Esophagus muscularis mucosa (tissue), 4 donors: ENCODE data around the gene SPATA18. TPM values are rescaled to one million over a fixed set of nuclear protein-coding genes. Genes with fewer than 3 reads are reported as not detected.
A peak's percentile ranks its signal among the peaks of the same experiment; 100 is the strongest.

Experiments used
- DNase-seq: peaks from one replicate; pipeline ENCODE4 v3.0.0-alpha.2; 2017; ENCODE audit errors: extremely low spot score
- H3K27ac ChIP-seq, 4 donors: fragments of 200-600 bp; sonication (generic); replicated peaks in 1 of 4; 1 replicate in 3 of 4; 2 replicates in 1 of 4; pipeline ENCODE4 v1.5.1; 2016 to 2019; ENCODE audit warnings: mild to moderate bottlenecking in 1 of 4
- H3K27me3 ChIP-seq, 4 donors: fragments of 200-600 bp; sonication (generic); one replicate each; pipeline versions ENCODE4 v1.5.1 to v1.6.0; 2016 to 2019
- H3K36me3 ChIP-seq, 4 donors: fragments of 200-600 bp; sonication (generic); one replicate each; pipeline ENCODE4 v1.5.1; 2016 to 2019
- H3K4me1 ChIP-seq, 4 donors: fragments of 200-600 bp; sonication (generic); one replicate each; pipeline ENCODE4 v1.5.1; 2016 to 2019
- H3K4me3 ChIP-seq, 4 donors: fragments of 200-600 bp; sonication (generic); 1 replicate in 2 of 4; 2 replicates in 2 of 4; pipeline ENCODE4 v1.5.1; 2016 to 2019; ENCODE audit warnings: mild to moderate bottlenecking in 4 of 4, moderate library complexity in 1 of 4
- H3K9me3 ChIP-seq, 4 donors: fragments of 200-600 bp; sonication (generic); 1 replicate in 3 of 4; 2 replicates in 1 of 4; pipeline ENCODE4 v1.5.1; 2016 to 2019
- EP300 ChIP-seq: sonication (generic); formaldehyde crosslinking; IDR thresholded peaks from one replicate; pipeline ENCODE4 v1.6.1; 2017; ENCODE audit warnings: antibody characterized with exemption
- POLR2A ChIP-seq: fragments of 450-650 bp; IDR thresholded peaks from one replicate; pipeline ENCODE4 v1.6.1; 2017; ENCODE audit warnings: antibody characterized with exemption, moderate library complexity, mild to moderate bottlenecking, low read depth
- POLR2AphosphoS5 ChIP-seq, 2 donors: sonication (generic); formaldehyde crosslinking; IDR thresholded peaks; one replicate each; pipeline ENCODE4 v1.6.1; 2017; ENCODE audit warnings: antibody characterized with exemption in 2 of 2
- WGBS: methylation state at CpG from one replicate; pipeline ENCODE4 v1.1.5; 2018; 5-methylcytosine and 5-hydroxymethylcytosine counted together
- intact Hi-C: fragments of 100-400 bp; cut with DNase I; formaldehyde crosslinking; loops from one replicate; pipeline ENCODE4 v1.15.1; 2023
- total RNA-seq, 4 donors: library from RNA; depleted of rRNA; stranded (reverse); fragments of >200 nt; gene quantifications; one replicate each; pipeline versions ENCODE4 v1.1.0 to v1.2.1, GENCODE V29; 2016
- TF ChIP-seq, protein P1 (sequence below), 3 experiments: fragments of 200-600 bp in 2 of 3; fragments of 450-650 bp in 1 of 3; sonication (generic) in 2 of 3; IDR thresholded peaks; one replicate each; pipeline ENCODE4 v1.5.1; 2017 to 2019; ENCODE audit warnings: antibody characterized with exemption in 3 of 3, mild to moderate bottlenecking in 2 of 3, moderate library complexity in 1 of 3

SPATA18 gene
- total RNA-seq, 4 donors from 2014 or later: 3.2 to 7.5 (median 5.4) TPM

DNA sequence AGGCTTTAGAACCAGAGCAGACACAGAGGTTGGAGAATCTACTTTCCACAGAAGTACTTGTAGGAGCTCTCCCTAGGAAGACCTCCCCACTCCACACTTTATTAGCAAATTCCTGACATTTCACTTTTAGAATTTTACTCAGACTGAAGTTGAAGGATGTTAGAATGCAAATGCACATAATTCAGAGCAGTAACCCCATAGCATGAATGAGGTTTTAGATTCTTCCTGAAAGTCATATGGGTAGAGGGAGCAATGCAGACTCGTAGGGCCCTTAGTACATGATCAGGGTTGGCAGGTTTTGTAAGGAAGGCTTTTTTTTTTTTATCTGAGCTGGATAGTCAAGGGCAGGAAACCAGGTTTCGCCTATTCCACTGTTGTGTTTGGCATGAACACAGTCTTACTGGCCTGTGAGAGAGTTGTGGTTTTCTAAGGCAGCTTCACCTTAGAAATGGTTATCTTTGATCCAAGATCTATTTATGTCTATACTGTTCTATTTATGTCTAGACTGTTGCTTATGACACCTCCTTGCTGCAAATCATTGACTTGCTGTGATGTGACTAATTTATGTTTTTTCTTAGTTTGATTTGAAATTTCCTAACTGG, 48.9 kb downstream of the SPATA18 start:
- intact Hi-C loops: loop anchor here (10.0 kb wide), 1 partner anchor 885 kb away; no protein-coding TSS in a partner anchor
- H3K27me3 ChIP-seq: no peaks in the 10 kb centered on the region
- H3K4me3 ChIP-seq: no peak overlapping the region
- no peaks in the 10 kb centered on the region for H3K9me3 ChIP-seq
- DNase-seq: no peak
- TF ChIP-seq EP300 (no peak), POLR2AphosphoS5 (IDR thresholded peaks at IDR 0.05) (no peak), POLR2A (no peak)
- TF ChIP-seq, protein P1, sequence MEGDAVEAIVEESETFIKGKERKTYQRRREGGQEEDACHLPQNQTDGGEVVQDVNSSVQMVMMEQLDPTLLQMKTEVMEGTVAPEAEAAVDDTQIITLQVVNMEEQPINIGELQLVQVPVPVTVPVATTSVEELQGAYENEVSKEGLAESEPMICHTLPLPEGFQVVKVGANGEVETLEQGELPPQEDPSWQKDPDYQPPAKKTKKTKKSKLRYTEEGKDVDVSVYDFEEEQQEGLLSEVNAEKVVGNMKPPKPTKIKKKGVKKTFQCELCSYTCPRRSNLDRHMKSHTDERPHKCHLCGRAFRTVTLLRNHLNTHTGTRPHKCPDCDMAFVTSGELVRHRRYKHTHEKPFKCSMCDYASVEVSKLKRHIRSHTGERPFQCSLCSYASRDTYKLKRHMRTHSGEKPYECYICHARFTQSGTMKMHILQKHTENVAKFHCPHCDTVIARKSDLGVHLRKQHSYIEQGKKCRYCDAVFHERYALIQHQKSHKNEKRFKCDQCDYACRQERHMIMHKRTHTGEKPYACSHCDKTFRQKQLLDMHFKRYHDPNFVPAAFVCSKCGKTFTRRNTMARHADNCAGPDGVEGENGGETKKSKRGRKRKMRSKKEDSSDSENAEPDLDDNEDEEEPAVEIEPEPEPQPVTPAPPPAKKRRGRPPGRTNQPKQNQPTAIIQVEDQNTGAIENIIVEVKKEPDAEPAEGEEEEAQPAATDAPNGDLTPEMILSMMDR (IDR thresholded peaks at IDR 0.05): no peak
- H3K36me3 ChIP-seq: no peaks in the 10 kb centered on the region
- H3K27ac ChIP-seq: no peak overlapping the region
- 43% methylated on average over 2 of the region's 2 CpGs for WGBS
- peaks cover 0 to 5% (median 1%) of the 10 kb centered on the region in 4 donors for H3K4me1 ChIP-seq

DNA sequence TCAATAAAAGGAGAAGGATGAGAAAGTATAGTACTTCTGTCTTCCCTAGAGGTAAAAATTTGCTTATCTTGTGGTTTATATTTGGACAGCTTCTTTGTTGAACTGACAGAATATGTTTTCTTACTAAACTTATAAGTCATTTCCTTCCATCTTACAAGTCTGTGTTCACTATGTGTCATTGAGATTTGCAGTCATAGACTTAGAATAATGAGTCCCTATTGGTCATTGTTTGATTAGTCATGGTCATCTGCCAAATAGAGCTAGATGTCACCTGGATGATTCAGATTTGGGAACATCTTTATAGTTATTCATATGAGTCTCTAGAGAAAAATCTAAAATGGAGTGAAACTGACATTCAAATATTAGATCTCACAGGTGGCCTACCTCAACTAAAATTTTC, 51.5 kb downstream of the SPATA18 start:
- no peak for TF ChIP-seq POLR2A
- TF ChIP-seq, protein P1 (IDR thresholded peaks at IDR 0.05): no peak
- TF ChIP-seq POLR2AphosphoS5 (IDR thresholded peaks at IDR 0.05): no peak
- no peak for TF ChIP-seq EP300
- intact Hi-C loops: loop anchor here (10.0 kb wide), 1 partner anchor 882 kb away; no protein-coding TSS in a partner anchor
- Histone ChIP-seq H3K27ac (no peak overlapping the region), H3K9me3 (no peaks in the 10 kb centered on the region), H3K4me1 (peaks cover 0 to 5% (median 1%) of the 10 kb centered on the region in 4 donors), H3K36me3 (no peaks in the 10 kb centered on the region), H3K27me3 (no peaks in the 10 kb centered on the region), H3K4me3 (no peak overlapping the region)
- DNase-seq: no peak

DNA sequence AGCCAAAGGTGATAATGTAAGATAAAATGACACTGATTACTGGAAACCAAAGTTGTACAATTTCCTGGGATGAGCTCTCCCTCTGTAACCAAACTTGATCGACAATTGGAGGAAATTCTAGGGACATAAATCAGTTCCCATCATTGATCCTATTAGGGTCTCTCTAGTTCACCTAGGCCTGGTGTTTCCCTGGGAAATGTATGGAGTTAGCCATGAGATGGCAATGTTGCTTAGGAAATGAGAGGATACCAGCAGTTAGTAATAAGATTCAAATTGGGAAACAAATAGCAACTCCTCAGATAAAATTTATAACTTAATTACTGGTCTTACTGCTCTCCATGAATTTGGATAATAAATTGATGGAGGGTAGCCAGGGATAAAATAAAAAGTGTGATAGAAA, 52.2 kb downstream of the SPATA18 start:
- intact Hi-C loops: loop anchor here (10.0 kb wide), 1 partner anchor 881 kb away; no protein-coding TSS in a partner anchor
- H3K36me3 ChIP-seq: no peaks in the 10 kb centered on the region

DNA sequence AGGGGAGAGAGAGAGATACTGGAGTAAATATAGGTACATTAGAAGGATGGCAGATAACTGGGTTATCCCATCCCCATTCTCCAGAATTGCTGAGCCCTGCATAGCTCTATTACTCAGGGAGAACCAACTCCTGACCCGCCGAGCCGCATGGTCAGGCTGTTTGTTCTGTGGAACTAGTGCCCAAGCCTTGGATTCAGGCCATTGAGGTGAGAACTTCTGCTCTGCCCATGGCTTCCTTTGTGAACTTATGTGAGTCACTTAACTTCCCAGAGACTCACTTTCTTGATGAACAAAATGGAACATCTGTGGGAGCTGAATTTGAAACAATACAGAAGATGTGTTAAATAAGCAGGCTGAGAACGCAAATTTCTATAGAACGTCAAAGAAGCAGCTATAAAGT, 54.2 kb downstream of the SPATA18 start:
- H3K27me3 ChIP-seq: no peaks in the 10 kb centered on the region
- no peaks in the 10 kb centered on the region for H3K4me1 ChIP-seq
- intact Hi-C loops: loop anchor here (10.0 kb wide), 1 partner anchor 880 kb away; no protein-coding TSS in a partner anchor
- no peak overlapping the region for H3K27ac ChIP-seq
- no peaks in the 10 kb centered on the region for H3K36me3 ChIP-seq
- no peaks in the 10 kb centered on the region for H3K9me3 ChIP-seq
- TF ChIP-seq POLR2AphosphoS5 (IDR thresholded peaks at IDR 0.05) (no peak), EP300 (no peak), POLR2A (no peak)
- TF ChIP-seq, protein P1 (IDR thresholded peaks at IDR 0.05): no peak
- H3K4me3 ChIP-seq: no peak overlapping the region
- WGBS: 92% methylated on average over 5 of the region's 5 CpGs
- DNase-seq: no peak

More for the DNA sequence above, 52.2 kb downstream of the SPATA18 start:
- no peak overlapping the region for H3K27ac ChIP-seq
- TF ChIP-seq EP300 (no peak), POLR2AphosphoS5 (IDR thresholded peaks at IDR 0.05) (no peak), POLR2A (no peak)
- TF ChIP-seq, protein P1 (IDR thresholded peaks at IDR 0.05): peak in 2 of 3 experiments; percentile 19 to 38
- peaks cover 0 to 5% (median 1%) of the 10 kb centered on the region in 4 donors for H3K4me1 ChIP-seq
- 81% methylated on average over 1 of the region's 1 CpG for WGBS
- DNase-seq: no peak
- H3K4me3 ChIP-seq: no peak overlapping the region
- H3K27me3 ChIP-seq: no peaks in the 10 kb centered on the region
- H3K9me3 ChIP-seq: no peaks in the 10 kb centered on the region
